Measurements from ENCODE around the gene IFIT5. TPM values are rescaled to one million over a fixed set of nuclear protein-coding genes. Genes with fewer than 3 reads are reported as not detected.
"Not testable (repeated sequence)": the region's sequence is repeated elsewhere in the genome, so short reads cannot be mapped to it uniquely, and the experiment has no call there.

IFIT5 gene
- total RNA-seq, 3 donors from 2014 or later = 9.8 to 19.1 (median 12.9) TPM

DNA sequence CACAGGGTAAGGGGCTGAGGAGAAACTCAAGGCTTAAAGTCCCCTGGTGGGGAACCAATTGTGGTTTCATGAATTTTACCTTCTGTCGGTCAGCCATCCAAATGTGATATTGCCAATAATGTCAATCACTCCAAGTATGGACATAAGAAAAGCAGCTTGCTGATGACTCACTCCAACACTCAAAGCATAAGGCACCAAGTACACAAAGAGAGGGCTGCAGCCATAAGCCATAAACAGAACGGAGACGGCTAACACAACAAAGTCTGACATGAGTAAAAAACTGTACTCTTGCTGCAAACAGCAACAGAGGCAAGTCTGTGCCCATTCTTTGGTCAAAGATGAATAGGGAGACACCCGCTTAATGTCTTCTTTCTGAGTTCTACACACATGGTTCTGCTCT, 24.2 kb downstream of the IFIT5 start:
- DNase-seq = no peak
- intact Hi-C loops (cut with DNase I, micrococcal nuclease) = no loop called here
- TF ChIP-seq, protein P1, sequence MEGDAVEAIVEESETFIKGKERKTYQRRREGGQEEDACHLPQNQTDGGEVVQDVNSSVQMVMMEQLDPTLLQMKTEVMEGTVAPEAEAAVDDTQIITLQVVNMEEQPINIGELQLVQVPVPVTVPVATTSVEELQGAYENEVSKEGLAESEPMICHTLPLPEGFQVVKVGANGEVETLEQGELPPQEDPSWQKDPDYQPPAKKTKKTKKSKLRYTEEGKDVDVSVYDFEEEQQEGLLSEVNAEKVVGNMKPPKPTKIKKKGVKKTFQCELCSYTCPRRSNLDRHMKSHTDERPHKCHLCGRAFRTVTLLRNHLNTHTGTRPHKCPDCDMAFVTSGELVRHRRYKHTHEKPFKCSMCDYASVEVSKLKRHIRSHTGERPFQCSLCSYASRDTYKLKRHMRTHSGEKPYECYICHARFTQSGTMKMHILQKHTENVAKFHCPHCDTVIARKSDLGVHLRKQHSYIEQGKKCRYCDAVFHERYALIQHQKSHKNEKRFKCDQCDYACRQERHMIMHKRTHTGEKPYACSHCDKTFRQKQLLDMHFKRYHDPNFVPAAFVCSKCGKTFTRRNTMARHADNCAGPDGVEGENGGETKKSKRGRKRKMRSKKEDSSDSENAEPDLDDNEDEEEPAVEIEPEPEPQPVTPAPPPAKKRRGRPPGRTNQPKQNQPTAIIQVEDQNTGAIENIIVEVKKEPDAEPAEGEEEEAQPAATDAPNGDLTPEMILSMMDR (IDR thresholded peaks at IDR 0.05) = no peak
- H3K36me3 ChIP-seq (ENCODE audit: low read depth) = no peaks in the 10 kb centered on the region
- no peaks in the 10 kb centered on the region for H3K9me3 ChIP-seq
- H3K4me1 ChIP-seq (ENCODE audit: low read depth) = peaks cover 7% of the 10 kb centered on the region
- peak; percentile 70 for ATAC-seq
- H3K4me3 ChIP-seq = no peak overlapping the region

DNA sequence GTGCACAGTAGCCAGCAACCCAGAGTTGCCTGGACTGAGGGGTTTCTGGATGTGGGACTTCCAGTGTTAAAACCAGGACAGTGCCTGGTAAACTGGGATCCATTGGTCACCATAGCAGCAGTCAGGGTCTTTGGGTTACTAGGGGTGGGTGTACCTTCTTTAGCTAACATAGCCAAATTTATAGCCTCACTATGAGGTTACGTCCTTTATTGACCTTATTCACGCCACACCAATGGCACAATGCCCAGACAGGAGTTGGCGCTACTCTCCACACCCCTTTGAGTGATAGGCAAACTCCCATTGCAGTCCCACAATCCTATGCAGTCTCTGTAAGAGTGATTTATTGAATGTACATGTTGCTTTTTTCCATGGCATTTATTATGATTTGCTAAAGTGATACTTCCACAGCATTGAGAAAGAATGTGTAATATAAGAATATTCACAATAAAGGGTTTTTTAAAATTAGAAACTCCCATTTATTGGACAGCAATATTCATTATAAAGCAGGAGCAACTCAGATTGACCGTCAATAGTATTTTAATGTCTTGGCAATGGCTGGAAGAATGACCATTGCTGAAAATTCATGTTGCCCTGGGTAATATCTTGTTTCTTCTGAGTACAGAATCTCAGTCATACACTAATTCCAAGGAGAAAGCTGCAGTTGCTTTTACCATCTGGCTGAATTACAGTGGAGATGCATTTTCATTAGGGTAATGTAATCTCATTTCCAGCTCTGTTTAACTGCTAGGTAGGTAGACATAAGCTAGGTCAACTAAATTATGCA, 26.1 kb downstream of the IFIT5 start:
- H3K4me1 ChIP-seq (ENCODE audit: low read depth) = peaks cover 7% of the 10 kb centered on the region
- H3K9me3 ChIP-seq = no peaks in the 10 kb centered on the region
- no peak overlapping the region for H3K4me3 ChIP-seq
- TF ChIP-seq, protein P1 (IDR thresholded peaks at IDR 0.05) = no peak
- intact Hi-C loops (cut with DNase I, micrococcal nuclease) = no loop called here
- ATAC-seq (peak; percentile 98), DNase-seq (peak; percentile 65 to 89 (median 76))
- H3K36me3 ChIP-seq (ENCODE audit: low read depth) = no peaks in the 10 kb centered on the region

DNA sequence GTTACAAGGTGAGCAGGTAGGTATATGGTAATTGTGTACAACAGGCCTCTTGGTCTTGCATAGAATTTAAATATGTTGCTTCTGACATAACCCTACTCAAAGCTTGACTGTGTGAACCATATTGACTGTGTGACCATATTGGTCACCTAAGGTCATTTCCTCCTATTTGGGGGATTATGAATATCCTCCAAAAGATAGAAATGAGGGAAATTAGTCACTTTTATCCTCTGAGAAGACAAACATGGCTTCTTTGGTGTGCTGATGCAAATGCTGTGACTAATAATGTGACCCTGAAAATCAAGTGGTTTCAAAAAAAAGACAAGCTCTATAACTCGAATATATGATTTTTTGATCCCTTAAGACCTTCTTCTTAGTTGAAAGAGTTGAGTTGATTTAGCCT, 27.9 kb downstream of the IFIT5 start:
- intact Hi-C loops (cut with DNase I, micrococcal nuclease) = no loop called here
- Histone ChIP-seq H3K4me3 (no peak overlapping the region), H3K36me3 (ENCODE audit: low read depth) (no peaks in the 10 kb centered on the region), H3K9me3 (no peaks in the 10 kb centered on the region), H3K4me1 (ENCODE audit: low read depth) (peaks cover 7% of the 10 kb centered on the region)
- TF ChIP-seq, protein P1 (IDR thresholded peaks at IDR 0.05) = no peak
- DNase-seq (no peak), ATAC-seq (no peak)

DNA sequence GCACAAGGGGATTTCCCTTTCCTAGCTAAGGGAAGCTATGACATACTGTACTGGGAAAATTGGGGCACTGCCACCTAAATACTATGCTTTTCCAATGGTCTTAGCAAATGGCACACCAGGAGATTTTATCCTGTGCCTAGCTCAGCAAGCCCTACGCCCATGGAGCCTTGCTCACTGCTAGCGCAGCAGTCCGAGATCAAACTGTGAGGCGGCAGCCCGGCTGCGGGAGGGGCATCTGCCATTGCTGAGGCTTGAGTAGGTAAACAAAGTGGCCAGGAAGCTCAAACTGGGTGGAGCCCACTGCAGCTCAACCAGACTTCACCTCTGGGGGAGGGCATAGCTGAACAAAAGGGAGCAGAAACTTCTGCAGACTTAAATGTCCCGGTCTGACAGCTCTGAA, 30.5 kb downstream of the IFIT5 start:
- H3K4me3 ChIP-seq; intact Hi-C loops (cut with DNase I, micrococcal nuclease); H3K9me3 ChIP-seq; H3K4me1 ChIP-seq (ENCODE audit: low read depth); DNase-seq; ATAC-seq; H3K36me3 ChIP-seq (ENCODE audit: low read depth): not testable (repeated sequence)

DNA sequence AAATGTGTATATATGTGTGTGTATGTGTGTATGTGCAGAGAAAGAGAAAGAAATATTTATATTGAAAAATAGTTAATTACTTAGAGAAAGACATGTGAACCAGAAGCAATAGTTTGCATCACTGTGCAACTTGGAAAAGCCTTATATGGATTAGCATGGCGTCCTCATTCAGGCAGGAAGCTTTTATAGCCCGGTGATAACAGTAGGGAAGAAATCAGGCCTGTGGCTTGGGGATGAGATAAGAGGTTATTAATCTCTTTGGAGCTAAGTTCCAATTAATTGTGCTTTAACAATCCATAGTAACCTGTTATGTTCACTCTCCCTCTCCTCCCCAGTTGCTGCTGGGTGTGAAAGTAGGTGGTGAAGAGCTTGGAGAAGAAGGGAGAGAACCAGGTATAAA, 36.5 kb downstream of the IFIT5 start:
- intact Hi-C loops (cut with DNase I, micrococcal nuclease) = no loop called here
- no peaks in the 10 kb centered on the region for H3K36me3 ChIP-seq (ENCODE audit: low read depth)
- TF ChIP-seq, protein P1 (IDR thresholded peaks at IDR 0.05) = no peak
- ATAC-seq (no peak), DNase-seq (no peak)
- H3K4me1 ChIP-seq (ENCODE audit: low read depth) = no peaks in the 10 kb centered on the region
- H3K4me3 ChIP-seq = no peak overlapping the region
- H3K9me3 ChIP-seq = no peaks in the 10 kb centered on the region

DNA sequence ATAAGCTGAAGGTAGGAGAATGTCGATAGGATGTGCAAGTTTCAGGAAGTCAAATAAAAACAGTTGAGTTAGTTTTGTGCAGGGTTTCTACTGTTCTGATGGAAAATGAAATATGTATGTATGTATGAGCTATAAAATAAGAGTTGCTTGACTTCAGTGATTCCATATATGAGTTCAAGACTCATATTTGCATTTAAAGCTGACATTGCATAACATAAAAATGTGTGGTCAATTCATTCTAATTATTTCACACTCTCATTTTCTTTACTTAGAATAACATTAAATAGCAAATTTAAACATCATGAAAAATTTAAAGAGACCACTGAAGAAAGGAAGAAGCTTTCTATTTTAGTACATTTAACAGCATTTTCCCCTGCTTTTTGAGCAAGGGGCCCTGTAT, 37.8 kb downstream of the IFIT5 start:
- intact Hi-C loops (cut with DNase I, micrococcal nuclease) = no loop called here
- DNase-seq = no peak
- H3K36me3 ChIP-seq (ENCODE audit: low read depth) = no peaks in the 10 kb centered on the region
- no peak overlapping the region for H3K4me3 ChIP-seq
- ATAC-seq = no peak
- TF ChIP-seq, protein P1 (IDR thresholded peaks at IDR 0.05) = no peak
- no peaks in the 10 kb centered on the region for H3K9me3 ChIP-seq
- no peaks in the 10 kb centered on the region for H3K4me1 ChIP-seq (ENCODE audit: low read depth)

All from mucosa of descending colon (tissue), 3 donors.